Smooth muscle cell (in vitro differentiated cells): ENCODE data around the gene APEX2. TPM values are rescaled to one million over a fixed set of nuclear protein-coding genes. Genes with fewer than 3 reads are reported as not detected.
"Not testable (repeated sequence)": the region's sequence is repeated elsewhere in the genome, so short reads cannot be mapped to it uniquely, and the experiment has no call there.

Experiments
- DNase-seq: peaks from one replicate; lab custom pipeline; 2025; ENCODE audit not compliant: unreplicated experiment; lab: John Stamatoyannopoulos, UW
- H2AFZ ChIP-seq: fragments of 200-600 bp; sonication (generic); 2 replicates; pipeline ENCODE4 v1.6.0; 2016; ENCODE audit warnings: antibody characterized with exemption, low read depth, mild to moderate bottlenecking
- H3F3A ChIP-seq: fragments of 200-600 bp; sonication (generic); 2 replicates; pipeline ENCODE4 v1.6.0; 2017; ENCODE audit warnings: antibody characterized with exemption, low read depth
- H3K27ac ChIP-seq: fragments of 200-600 bp; sonication (generic); 2 replicates; pipeline ENCODE4 v1.5.1; 2016; ENCODE audit warnings: low read depth, mild to moderate bottlenecking
- H3K27me3 ChIP-seq: fragments of 200-600 bp; sonication (generic); 2 replicates; pipeline ENCODE4 v1.6.1; 2016; ENCODE audit warnings: low read depth, mild to moderate bottlenecking
- H3K36me3 ChIP-seq: fragments of 200-600 bp; sonication (generic); 2 replicates; pipeline ENCODE4 v1.5.1; 2016; ENCODE audit warnings: low read depth
- H3K4me1 ChIP-seq: fragments of 200-600 bp; sonication (generic); 2 replicates; pipeline ENCODE4 v1.5.1; 2016; ENCODE audit warnings: low read depth
- H3K4me2 ChIP-seq: fragments of 200-600 bp; sonication (generic); 2 replicates; pipeline ENCODE4 v1.6.0; 2016; ENCODE audit warnings: mild to moderate bottlenecking
- H3K4me3 ChIP-seq: fragments of 200-600 bp; sonication (generic); 2 replicates; pipeline ENCODE4 v1.5.1; 2016; ENCODE audit warnings: mild to moderate bottlenecking
- H3K79me2 ChIP-seq: fragments of 200-600 bp; sonication (generic); 2 replicates; pipeline ENCODE4 v1.6.0; 2016; ENCODE audit warnings: low read depth, mild to moderate bottlenecking
- H3K9ac ChIP-seq: fragments of 200-600 bp; sonication (generic); 2 replicates; pipeline ENCODE4 v1.6.0; 2016; ENCODE audit warnings: low read depth
- H3K9me3 ChIP-seq: fragments of 200-600 bp; sonication (generic); replicated peaks from 2 replicates; pipeline ENCODE4 v1.5.1; 2016; ENCODE audit warnings: low read depth
- H4K20me1 ChIP-seq: fragments of 200-600 bp; sonication (generic); 2 replicates; pipeline ENCODE4 v1.6.0; 2016; ENCODE audit warnings: low read depth
- WGBS: methylation state at CpG from one replicate; pipeline ENCODE4 v1.1.7; 2016; ENCODE audit warnings: low lambda C conversion rate; 5-methylcytosine and 5-hydroxymethylcytosine counted together
- polyA plus RNA-seq: library from polyadenylated mRNA; unstranded; fragments of >200 nt; fragmentation: Nextera tagmentation; extraction: Ambion mirVana; gene quantifications from 2 replicates; pipeline ENCODE4 v1.2.1, GENCODE V29; 2016
- total RNA-seq: library from RNA; depleted of rRNA; stranded (reverse); fragments of >200 nt; gene quantifications from 2 replicates; pipeline ENCODE4 v1.2.3, GENCODE V29; 2014
- TF ChIP-seq, protein P1 (sequence below): fragments of 200-600 bp; sonication (generic); IDR thresholded peaks from 2 replicates; pipeline ENCODE4 v1.5.1; 2017; ENCODE audit warnings: borderline replicate concordance, mild to moderate bottlenecking, antibody characterized with exemption; ENCODE audit not compliant: insufficient read depth, poor library complexity, severe bottlenecking

Gene APEX2
- total and polyA plus RNA-seq, 2 experiments from 2014 or later: 16.1 to 16.5 TPM

DNA sequence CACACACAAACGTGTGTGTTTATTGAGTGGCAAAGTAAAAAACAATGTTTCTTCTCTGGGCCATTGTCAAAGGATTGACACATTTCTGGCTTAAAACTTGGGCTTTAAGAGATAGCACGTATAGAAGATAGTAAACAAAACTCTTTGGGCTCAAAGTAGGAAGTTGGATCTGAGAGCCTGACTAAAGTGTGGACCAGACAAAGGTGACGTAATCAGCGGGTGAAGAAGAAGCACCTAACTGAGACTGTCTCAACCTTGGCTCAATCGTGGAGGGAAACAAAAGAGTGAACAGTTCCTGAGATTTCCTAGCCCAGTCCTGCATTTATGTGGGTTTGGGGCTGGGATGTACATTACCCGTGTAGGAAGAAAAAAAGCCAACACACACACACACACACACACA, 19.8 kb upstream of the APEX2 start:
- Histone ChIP-seq H3K4me3 (no peak overlapping the region), H3K9ac (no peak overlapping the region), H3K79me2 (no peaks in the 10 kb centered on the region), H3K9me3 (no peaks in the 10 kb centered on the region), H4K20me1 (no peaks in the 10 kb centered on the region), H3K27me3 (no peaks in the 10 kb centered on the region), H3K36me3 (no peaks in the 10 kb centered on the region), H3K27ac (no peak overlapping the region), H3K4me1 (no peaks in the 10 kb centered on the region), H3K4me2 (no peak overlapping the region), H2AFZ (no peak overlapping the region), H3F3A (no peaks in the 10 kb centered on the region)
- 71% methylated on average over 6 of the region's 6 CpGs for WGBS
- TF ChIP-seq, protein P1, sequence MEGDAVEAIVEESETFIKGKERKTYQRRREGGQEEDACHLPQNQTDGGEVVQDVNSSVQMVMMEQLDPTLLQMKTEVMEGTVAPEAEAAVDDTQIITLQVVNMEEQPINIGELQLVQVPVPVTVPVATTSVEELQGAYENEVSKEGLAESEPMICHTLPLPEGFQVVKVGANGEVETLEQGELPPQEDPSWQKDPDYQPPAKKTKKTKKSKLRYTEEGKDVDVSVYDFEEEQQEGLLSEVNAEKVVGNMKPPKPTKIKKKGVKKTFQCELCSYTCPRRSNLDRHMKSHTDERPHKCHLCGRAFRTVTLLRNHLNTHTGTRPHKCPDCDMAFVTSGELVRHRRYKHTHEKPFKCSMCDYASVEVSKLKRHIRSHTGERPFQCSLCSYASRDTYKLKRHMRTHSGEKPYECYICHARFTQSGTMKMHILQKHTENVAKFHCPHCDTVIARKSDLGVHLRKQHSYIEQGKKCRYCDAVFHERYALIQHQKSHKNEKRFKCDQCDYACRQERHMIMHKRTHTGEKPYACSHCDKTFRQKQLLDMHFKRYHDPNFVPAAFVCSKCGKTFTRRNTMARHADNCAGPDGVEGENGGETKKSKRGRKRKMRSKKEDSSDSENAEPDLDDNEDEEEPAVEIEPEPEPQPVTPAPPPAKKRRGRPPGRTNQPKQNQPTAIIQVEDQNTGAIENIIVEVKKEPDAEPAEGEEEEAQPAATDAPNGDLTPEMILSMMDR: no peak
- DNase-seq: no peak

DNA sequence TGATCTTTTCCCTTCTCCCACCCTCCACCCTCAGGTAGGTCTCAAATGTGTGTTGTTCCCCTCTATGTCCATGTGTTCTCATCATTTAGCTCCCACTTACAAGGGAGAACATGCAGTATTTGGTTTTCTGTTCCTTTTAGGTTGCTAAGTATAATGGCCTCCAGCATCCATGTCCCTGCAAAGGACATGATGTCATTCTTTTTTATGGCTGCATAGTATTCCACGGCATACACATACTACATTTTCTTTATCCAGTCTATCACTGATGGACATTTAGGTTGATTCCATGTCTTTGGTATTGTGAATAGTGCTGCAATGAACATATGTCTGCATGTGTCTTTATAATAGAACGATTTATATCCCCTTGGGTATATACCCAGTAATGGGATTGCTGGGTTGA, 16.9 kb upstream of the APEX2 start:
- not testable (repeated sequence) for H4K20me1 ChIP-seq, DNase-seq, H3K4me3 ChIP-seq, H3K4me2 ChIP-seq, H3K36me3 ChIP-seq, H3K4me1 ChIP-seq, H3K9ac ChIP-seq, H3K27me3 ChIP-seq, H2AFZ ChIP-seq, H3F3A ChIP-seq, H3K79me2 ChIP-seq, H3K9me3 ChIP-seq, H3K27ac ChIP-seq
- WGBS: 87% methylated on average over 2 of the region's 2 CpGs

DNA sequence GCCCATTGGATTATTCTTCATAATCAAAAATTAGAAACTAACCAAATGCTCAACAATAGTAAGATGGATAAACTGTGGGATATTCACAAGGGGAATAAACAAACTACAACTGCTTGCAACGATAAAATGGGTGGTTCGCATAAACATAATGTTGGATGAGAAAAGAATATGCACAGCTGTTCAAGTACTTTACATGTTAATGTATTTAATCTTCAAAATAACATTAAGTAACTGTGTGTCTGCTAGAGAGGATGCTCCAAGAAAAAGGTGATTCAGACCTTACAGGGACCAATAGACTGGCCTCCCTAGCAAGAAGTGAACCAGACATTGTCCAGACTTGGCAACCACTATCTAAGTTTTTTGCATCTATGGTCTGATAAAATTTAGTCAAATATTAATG, 8.5 kb upstream of the APEX2 start:
- 95% methylated on average over 2 of the region's 2 CpGs for WGBS
- Histone ChIP-seq H3K36me3 (no peaks in the 10 kb centered on the region), H2AFZ (no peak overlapping the region), H3K79me2 (no peaks in the 10 kb centered on the region), H3K4me3 (no peak overlapping the region), H3K27ac (no peak overlapping the region), H3K9ac (no peak overlapping the region), H3F3A (no peaks in the 10 kb centered on the region), H3K4me1 (no peaks in the 10 kb centered on the region), H3K9me3 (peaks cover 4% of the 10 kb centered on the region), H4K20me1 (no peaks in the 10 kb centered on the region), H3K4me2 (no peak overlapping the region), H3K27me3 (no peaks in the 10 kb centered on the region)
- no peak for DNase-seq
- TF ChIP-seq, protein P1: no peak

DNA sequence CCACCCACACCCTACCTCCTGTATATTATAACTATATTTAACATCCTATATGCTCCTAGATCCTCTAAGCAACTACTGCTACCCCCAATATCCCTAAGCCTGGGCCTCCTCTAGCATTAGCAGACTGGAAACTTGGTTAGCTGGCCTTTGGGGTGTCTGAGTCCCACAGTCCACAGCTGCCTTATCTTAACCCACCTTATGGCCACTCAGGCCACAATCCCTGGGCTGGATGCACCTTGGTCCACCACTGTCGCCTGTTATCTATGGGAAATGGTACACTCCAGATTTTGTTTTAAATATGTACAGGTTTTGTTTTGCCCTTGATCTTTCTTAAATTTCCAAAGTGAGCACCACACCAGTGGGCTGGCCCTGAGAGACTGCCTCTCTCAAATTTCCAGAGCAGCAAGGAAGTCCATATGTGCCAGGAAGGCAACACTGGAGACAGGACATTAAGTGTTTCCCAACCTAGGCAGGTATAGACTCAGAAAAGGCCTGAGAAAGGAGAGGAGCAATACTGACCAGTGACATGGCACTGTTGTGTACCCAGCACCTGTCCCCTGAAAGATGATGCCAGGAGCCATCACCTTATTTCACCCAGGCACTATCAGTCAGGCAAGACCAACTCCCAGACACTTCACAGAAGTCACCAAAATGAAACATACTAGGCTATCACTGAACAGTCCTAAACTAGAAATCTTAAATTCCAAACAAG, 7.1 kb upstream of the APEX2 start:
- H3K27ac ChIP-seq: no peak overlapping the region
- H4K20me1 ChIP-seq: no peaks in the 10 kb centered on the region
- H3K79me2 ChIP-seq: no peaks in the 10 kb centered on the region
- no peaks in the 10 kb centered on the region for H3K36me3 ChIP-seq
- DNase-seq: no peak
- no peaks in the 10 kb centered on the region for H3K4me1 ChIP-seq
- peaks cover 2% of the 10 kb centered on the region for H3K9me3 ChIP-seq
- no peak overlapping the region for H3K9ac ChIP-seq
- H3K4me3 ChIP-seq: no peak overlapping the region
- TF ChIP-seq, protein P1: no peak
- no peak overlapping the region for H2AFZ ChIP-seq
- 85% methylated on average over 1 of the region's 1 CpG for WGBS
- no peaks in the 10 kb centered on the region for H3K27me3 ChIP-seq
- no peak overlapping the region for H3K4me2 ChIP-seq
- no peaks in the 10 kb centered on the region for H3F3A ChIP-seq
